ENCODE measurements around the gene HINT2.

The HINT2 gene

GRCh38 chr9:35811381-35812024 lies 3.3 kb downstream of the HINT2 start:
- no peak for FAIRE-seq

DNA sequence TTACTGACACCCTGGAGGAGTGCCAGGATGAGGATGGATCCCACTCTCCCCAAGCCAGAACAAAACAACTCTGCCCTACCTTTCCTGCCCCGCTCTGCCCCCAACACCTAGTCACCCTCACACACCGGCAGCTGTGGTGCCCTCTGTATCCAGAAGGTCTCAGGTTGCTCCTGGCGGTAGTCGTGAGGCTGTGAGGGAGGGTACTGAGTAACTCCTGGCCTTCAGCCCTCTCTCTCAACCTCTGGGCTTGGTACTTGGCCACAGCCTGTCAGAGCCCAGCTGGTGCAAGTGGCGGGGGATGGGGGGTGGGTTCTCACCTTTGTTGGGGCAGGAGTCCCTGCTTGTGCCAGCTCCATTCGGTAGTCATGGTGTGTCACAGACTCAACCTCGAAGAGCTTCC lies 4.7 kb downstream of the HINT2 start:
- FAIRE-seq: no peak

DNA sequence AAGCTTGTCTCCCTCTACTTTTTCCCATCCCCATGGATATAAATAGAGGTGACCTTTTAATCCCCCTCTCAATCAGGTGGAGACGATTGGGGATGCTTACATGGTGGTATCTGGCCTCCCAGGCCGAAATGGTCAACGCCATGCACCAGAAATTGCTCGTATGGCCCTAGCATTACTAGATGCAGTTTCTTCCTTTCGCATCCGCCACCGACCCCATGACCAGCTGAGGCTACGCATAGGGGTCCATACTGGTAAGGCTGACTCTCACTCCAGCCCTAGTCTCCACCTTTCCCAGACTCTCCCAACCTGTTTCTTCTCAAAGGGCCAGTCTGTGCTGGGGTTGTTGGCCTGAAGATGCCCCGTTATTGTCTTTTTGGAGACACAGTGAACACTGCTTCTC lies 6.4 kb downstream of the HINT2 start:
- FAIRE-seq: no peak

DNA sequence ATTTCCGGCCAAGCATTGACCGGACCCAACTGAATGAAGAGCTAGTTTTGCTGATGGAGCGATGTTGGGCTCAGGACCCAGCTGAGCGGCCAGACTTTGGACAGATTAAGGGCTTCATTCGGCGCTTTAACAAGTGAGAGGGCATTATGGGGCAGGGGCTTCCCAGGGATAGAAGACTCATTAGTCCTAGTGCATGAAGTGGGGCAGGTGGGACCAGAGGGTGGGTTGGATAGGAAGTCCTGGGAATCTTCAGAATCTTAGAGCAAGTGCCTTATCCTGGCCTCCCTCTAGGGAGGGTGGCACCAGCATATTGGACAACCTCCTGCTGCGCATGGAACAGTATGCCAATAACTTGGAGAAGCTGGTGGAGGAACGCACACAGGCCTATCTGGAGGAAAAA lies 8.7 kb downstream of the HINT2 start:
- FAIRE-seq: no peak

DNA sequence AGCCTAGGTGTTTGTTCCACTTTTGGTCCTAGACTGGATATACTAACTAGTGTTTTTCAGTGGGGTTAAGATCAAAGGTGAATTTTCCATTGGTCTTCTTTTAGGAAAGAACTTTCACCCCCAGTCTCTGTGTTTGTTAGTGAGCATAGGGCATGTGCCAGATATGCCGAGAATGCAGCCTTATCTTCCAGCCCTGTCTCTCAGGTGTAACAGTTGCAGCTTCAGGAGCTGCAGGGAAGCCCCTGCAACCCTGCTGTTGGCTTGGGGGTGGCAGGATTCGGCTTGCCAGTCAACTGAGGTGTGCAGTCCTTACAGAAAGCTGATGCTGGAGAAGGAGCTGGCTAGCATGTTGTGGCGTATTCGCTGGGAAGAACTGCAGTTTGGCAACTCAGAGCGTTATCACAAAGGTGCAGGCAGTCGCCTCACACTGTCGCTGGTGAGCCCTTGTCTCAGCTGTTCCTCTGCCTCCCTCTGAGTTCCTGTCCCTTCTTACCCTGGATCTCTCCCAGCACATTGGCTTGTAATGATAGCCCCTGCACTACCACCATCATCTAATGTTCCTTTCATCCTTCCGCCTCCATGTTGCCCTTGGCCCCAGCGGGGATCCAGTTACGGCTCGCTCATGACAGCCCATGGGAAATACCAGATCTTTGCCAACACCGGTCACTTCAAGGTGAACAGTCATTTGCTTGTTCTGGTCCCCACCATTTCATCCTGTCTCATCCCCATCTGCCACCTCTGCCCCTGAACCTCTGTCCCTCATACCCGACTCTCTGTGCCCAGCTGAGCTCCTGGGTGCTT lies 13.3 kb downstream of the HINT2 start:
- FAIRE-seq: no peak

- FAIRE-seq: no peak
Measured at GRCh38 chr9:35800530-35800929, 14.3 kb downstream of the HINT2 start.

- no peak for FAIRE-seq
Measured at GRCh38 chr9:35798658-35799374, 16.0 kb downstream of the HINT2 start.

GRCh38 chr9:35797311-35798109 lies 17.3 kb downstream of the HINT2 start:
- FAIRE-seq: no peak

DNA sequence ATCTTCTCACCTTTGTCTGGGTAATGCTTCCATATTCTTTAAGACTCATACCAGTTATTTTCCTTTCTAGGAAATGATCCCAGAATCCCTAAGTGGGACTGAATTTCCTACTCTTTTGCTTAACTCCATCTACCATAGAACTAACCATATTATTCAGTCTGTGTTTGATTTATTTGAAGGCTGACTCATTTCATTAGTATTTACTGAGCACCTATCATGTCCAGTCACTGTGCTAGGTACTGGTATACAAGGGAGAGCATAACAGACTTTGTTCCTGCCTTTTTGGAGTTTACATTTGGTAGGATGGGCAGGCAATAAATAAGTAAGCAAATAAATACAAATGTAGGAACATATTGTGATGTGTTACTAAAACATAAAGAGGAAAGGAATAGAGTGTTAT lies 19.1 kb downstream of the HINT2 start:
- FAIRE-seq: no peak

DNA sequence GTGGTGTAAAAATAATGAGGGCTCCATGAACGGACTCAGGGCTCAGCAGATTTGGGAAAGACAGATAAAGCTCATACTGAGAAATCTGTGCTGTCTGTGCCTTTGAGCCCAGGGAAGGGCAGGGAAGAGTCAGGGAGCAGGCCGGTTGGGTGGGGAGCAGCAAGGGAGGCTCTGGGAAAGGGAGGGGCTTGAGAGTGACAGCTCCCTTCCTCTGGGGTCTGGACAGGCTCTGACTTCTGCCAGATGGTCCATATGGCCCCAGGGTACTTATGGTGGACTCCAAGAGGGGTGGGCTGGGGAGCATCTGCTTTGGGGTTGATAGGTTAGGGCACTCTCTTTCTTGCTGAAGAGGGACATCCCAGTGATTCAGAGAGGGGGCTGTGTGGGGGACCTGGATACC lies 21.4 kb downstream of the HINT2 start:
- FAIRE-seq: no peak

GRCh38 chr9:35792826-35793225 lies 22.0 kb downstream of the HINT2 start:
- FAIRE-seq: no peak

- FAIRE-seq: no peak
Measured at GRCh38 chr9:35792024-35792813, 22.6 kb downstream of the HINT2 start.

DNA sequence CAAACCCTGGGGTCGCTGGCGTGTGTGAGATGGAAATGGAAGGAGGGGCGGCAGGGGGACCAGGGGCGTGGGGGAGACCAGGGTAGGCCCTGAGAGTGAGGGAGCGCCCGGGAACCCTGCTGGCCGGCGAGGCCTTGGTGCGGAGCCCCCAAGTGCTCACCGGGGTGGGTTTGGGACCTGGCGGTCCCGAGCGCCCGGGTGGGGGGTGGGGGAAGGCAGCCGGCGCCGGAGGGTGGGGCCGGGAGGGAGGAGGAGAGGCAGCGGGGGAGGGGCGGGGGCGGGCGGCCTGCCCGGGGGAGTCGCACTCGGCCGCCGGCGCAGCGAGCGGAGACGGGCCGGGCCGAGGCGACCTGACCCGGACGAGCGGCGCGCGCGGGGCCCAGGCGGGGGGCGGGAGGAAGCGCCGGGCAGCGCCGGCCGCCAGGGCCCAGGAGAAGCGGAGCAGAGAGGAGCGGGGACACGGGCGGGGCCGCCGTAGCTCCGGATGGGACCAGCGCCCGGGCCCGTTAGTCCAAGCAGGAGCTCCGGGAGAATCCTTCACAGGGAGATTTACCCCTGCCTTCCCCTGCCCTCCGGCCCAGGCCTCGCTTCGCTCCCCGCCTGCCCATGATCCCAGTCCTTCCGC lies 23.4 kb downstream of the HINT2 start, which contains the start of gene NPR2:
NPR2 (plus strand) TSS at position 295 of the 625 bp plus-strand sequence. CDS start 818 bp downstream, outside the sequence.
- no peak for FAIRE-seq

- FAIRE-seq: peak; percentile 70
Measured at GRCh38 chr9:35790385-35791296, 24.2 kb downstream of the HINT2 start.

DNA sequence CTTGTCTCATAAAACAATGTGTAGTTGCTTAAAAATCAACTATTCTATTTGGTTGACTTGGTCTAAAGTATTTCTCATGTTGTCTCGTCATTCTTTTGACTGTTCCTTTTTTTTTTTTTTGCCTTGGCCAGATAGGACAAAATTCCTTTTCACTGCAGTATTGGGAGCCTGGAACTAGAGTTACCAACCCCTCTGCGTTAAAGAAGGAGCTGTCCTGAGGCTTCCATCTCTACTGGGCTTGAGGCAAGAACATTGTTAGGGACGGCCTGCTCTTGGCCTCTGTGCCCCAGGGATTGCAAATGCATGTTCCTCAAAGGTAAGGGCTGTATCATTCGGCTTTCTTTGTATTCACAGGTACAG lies 24.8 kb downstream of the HINT2 start:
- no peak for FAIRE-seq

DNA sequence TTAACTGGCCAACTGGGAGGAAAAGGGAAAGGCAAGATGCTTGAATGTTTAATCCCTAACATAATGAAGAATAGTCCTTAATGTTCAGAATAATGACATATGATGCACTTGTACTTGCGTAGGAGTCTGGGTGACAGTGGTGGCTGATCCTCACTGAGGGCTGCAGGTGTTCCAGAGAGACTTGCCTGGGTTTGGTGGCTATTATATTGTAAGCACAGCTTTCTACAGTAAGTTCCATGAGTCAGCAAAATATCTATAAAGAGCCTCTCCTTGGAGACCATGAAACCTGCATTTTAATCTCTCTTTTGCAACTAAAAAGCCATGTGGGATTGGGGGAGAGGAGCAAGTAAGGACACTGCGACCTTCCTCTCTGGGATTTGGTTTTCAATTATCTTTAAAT lies 25.3 kb downstream of the HINT2 start:
- FAIRE-seq: no peak

DNA sequence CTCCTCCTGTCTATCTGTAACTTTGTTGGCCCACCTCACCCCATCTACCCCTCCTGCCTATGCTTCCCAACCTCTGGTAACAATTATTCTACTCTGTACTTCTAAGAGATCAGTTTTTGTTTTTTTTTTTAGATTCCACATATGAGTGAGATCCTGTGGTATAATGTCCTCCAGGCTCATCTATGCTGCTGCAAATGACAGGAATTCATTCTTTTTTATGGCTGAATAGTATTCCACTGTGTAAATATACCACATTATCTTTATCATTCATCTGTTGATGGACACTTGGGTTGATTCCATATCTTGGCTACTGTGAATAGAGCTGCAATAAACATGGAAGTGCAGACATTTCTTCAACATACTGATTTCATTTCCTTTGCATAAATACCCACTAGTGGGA lies 31.4 kb downstream of the HINT2 start:
- FAIRE-seq: no peak

DNA sequence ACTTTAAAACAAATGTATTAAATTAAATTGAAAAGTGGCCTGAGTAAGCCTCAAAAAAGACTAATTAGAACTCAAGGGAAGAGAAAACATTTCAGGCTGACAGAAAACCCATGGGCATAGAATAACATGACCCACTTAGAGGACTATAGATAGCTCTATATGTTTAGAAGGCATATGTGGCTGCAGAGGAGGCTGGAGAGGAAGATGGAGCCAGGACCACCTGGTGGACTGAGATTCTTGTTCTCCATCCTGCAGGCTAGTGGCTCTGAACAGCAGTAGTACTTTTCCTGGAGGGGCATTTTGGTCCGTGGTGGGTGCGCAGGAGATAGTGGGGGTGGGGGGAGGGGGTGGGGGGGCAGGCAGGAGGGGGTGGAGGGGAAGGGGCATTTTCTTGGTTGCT lies 33.8 kb downstream of the HINT2 start:
- no peak for FAIRE-seq

DNA sequence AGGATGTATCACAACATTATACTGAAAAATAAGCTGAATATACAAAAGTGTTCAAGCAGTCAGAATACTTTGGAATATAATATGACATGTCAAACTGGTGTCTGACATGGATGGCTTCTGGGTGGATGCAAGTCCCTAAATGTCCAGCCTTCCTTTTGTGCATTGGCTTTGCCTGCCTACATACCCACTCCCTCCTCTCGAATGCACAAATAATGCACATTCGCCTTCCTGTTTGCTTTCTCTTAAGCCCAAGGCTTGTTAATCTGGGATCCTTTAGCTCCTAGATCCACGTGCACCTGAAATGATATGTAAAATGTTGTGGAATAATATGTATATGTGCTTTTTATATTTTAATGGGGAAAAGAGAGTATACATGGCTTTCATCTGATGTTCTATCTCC lies 36.3 kb downstream of the HINT2 start:
- no peak for FAIRE-seq

DNA sequence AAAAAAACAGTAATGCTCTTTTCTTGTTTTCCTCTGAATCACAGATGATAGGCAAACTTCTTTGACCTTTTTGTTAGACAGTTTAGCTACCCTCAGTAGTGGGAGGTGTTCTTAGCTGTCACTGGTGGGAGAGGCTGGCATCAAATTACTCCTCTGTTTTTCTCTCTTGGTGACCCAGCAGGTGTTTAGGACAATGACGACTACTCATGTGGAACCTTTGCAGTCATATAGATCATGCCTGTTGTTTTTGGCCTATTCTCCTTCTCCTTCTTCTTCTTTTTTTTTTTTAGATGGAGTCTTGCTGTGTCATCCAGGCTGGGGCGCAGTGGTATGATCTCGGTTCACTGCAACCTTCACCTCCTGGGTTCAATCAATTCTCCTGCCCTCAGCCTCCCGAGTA lies 38.8 kb downstream of the HINT2 start:
- no peak for FAIRE-seq
